ENCODE measurements around the gene AIMP2. TPM values are rescaled to one million over a fixed set of nuclear protein-coding genes. Genes with fewer than 3 reads are reported as not detected.
"Not testable (repeated sequence)": the region's sequence is repeated elsewhere in the genome, so short reads cannot be mapped to it uniquely, and the experiment has no call there.

The AIMP2 gene
- total RNA-seq, 4 donors from 2014 or later: 13.2 to 103 (median 59.0) TPM

- Histone ChIP-seq H3K27ac (peak overlapping the region in 3 of 4 donors; percentile 82 to 90 (median 88)), H3K4me3 (peak overlapping the region in 3 of 4 donors; percentile 84 to 89 (median 84))
Measured at GRCh38 chr7:6057316-6058129, 48.5 kb downstream of the AIMP2 start.

DNA sequence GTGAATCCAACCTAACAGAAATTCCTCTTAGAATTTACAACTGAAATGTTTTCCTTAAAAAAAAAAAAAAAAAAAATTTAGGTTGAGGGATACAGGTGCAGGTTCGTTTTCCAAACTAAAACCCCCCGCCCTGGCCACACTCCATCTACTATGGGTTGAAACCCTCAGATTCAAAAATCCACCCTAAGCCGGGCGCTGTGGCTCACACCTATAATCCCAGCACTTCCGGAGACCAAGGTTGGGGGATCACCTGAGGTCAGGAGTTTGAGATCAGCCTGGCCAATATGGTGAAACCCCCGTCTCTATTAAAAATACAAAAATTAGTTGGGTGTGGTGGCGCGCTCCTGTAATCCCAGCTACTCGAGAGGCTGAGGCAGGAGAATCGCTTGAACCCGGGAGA is 50.9 kb downstream of the AIMP2 start:
- H3K9me3 ChIP-seq, H3K4me3 ChIP-seq, H3K27ac ChIP-seq, H3K36me3 ChIP-seq, DNase-seq, H3K27me3 ChIP-seq: not testable (repeated sequence)
- H3K4me1 ChIP-seq: peaks cover 0 to 22% (median 9%) of the 10 kb centered on the region in 4 donors

More at GRCh38 chr7:6057316-6058129, 48.5 kb downstream of the AIMP2 start:
- no peak for DNase-seq
- no peak for TF ChIP-seq POLR2A (IDR thresholded peaks at IDR 0.05)
- TF ChIP-seq, protein P1, sequence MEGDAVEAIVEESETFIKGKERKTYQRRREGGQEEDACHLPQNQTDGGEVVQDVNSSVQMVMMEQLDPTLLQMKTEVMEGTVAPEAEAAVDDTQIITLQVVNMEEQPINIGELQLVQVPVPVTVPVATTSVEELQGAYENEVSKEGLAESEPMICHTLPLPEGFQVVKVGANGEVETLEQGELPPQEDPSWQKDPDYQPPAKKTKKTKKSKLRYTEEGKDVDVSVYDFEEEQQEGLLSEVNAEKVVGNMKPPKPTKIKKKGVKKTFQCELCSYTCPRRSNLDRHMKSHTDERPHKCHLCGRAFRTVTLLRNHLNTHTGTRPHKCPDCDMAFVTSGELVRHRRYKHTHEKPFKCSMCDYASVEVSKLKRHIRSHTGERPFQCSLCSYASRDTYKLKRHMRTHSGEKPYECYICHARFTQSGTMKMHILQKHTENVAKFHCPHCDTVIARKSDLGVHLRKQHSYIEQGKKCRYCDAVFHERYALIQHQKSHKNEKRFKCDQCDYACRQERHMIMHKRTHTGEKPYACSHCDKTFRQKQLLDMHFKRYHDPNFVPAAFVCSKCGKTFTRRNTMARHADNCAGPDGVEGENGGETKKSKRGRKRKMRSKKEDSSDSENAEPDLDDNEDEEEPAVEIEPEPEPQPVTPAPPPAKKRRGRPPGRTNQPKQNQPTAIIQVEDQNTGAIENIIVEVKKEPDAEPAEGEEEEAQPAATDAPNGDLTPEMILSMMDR (IDR thresholded peaks at IDR 0.05): no peak
- no peaks in the 10 kb centered on the region for H3K27me3 ChIP-seq
- H3K9me3 ChIP-seq: no peaks in the 10 kb centered on the region
- H3K4me1 ChIP-seq: peaks cover 0 to 22% (median 9%) of the 10 kb centered on the region in 4 donors
- peaks cover 0 to 25% (median 0%) of the 10 kb centered on the region in 3 donors for H3K36me3 ChIP-seq

DNA sequence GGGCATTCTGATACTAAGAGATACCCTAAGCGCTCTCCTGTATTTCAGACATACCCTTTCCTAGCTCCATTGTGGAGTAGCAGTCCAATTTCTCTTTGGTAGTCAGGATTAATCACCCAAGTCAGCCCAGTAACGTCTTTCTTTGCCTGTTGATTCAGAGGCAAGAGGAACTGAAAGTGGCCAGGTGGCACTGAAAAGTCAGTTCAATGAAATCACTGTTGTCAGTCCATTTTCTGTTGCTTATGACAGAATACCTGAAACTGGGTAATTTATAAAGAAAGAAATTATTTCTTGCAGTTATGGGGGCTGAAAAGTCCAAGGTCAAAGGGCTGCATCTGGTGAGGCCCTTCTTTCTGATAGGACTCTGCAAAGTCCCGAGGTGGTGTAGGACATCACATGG is 62.3 kb downstream of the AIMP2 start:
- H3K4me3 ChIP-seq: no peak overlapping the region
- H3K4me1 ChIP-seq: peaks cover 0 to 3% (median 0%) of the 10 kb centered on the region in 4 donors
- no peak overlapping the region for H3K27ac ChIP-seq
- TF ChIP-seq POLR2A (IDR thresholded peaks at IDR 0.05): no peak
- TF ChIP-seq, protein P1 (IDR thresholded peaks at IDR 0.05): no peak
- peak in 2 of 3 donors; percentile 31 to 49 for DNase-seq
- no peaks in the 10 kb centered on the region for H3K36me3 ChIP-seq
- no peaks in the 10 kb centered on the region for H3K27me3 ChIP-seq
- H3K9me3 ChIP-seq: no peaks in the 10 kb centered on the region

Small RNA genes within 50 kb of the gene (small RNA-seq; reads per million reads assigned to genes)
- gene RF00019 (0 reads per million in 2 donors), gene RNU6-218P (0 reads per million in 2 donors), gene SNORA80D (0.53 to 3.5 reads per million in 2 donors)

Other genes starting within 250 kb of the AIMP2 start
- 10 to 100 TPM; 21.9 to 92.4 (median 36.0) TPM for gene RNF216, start 227.6 kb upstream of the AIMP2 start, total RNA-seq
- not detected for gene OCM, start 128.5 kb upstream of the AIMP2 start, total RNA-seq
- gene CCZ1, start 110.5 kb upstream of the AIMP2 start, total RNA-seq: 10 to 100 TPM; 41.1 to 61.3 (median 55.1) TPM
- 1 to 10 TPM in 1 of 4 donors, not detected in 3; 3.1 TPM for gene RSPH10B, start 38.6 kb upstream of the AIMP2 start, total RNA-seq
- 10 to 100 TPM in 3 of 4 donors, 1 to 10 TPM in 1; 9.6 to 27.2 (median 14.4) TPM for gene PMS2, start 223 bp upstream of the AIMP2 start, total RNA-seq
- gene ANKRD61, start 22.1 kb downstream of the AIMP2 start, total RNA-seq: not detected
- gene EIF2AK1, start 49.9 kb downstream of the AIMP2 start, total RNA-seq: 100 to 1,000 TPM; 186 to 404 (median 238) TPM
- gene USP42, start 95.7 kb downstream of the AIMP2 start, total RNA-seq: 10 to 100 TPM in 3 of 4 donors, 1 to 10 TPM in 1; 8.3 to 16.5 (median 13.0) TPM

All from Peyer's patch (tissue), 4 donors.